K562 treated with DMSO at 1 percent for 48 hours (cell line): Measurements from ENCODE around the gene OR5AR1. TPM values are rescaled to one million over a fixed set of nuclear protein-coding genes. Genes with fewer than 3 reads are reported as not detected.

Experiments
- total RNA-seq: library from RNA; unstranded; fragments of 300-600 nt; gene quantifications from 2 replicates; pipeline ENCODE4 v1.2.3, GENCODE V29; 2022; ENCODE audit warnings: low replicate concordance; ENCODE audit errors: extremely low read depth

The OR5AR1 gene
- total RNA-seq, result not detected in 2 replicates

GRCh38 chr11:56663386-56663785, at the start of gene OR5AR1:
Gene OR5AR1 (plus strand): TSS chr11:56663686. CDS start chr11:56663686, 0 bp downstream.

GRCh38 chr11:56642339-56642738, 21.1 kb upstream of the OR5AR1 start, which contains the start of gene OR5AP2:
Gene OR5AP2 (minus strand): TSS chr11:56642439. CDS start chr11:56642439, 0 bp downstream.

GRCh38 chr11:56698795-56699194, 35.3 kb downstream of the OR5AR1 start, which contains the start of gene OR9G1:
Gene OR9G1 (plus strand): TSS chr11:56699095. CDS start chr11:56700388, 1,293 bp downstream.

Other genes starting within 250 kb of the OR5AR1 start
- not detected in 2 replicates for gene OR5M3, start 190.3 kb upstream of the OR5AR1 start, total RNA-seq
- gene OR5M8, start 172.3 kb upstream of the OR5AR1 start, total RNA-seq, result not detected in 2 replicates
- gene OR5M11, start 120.4 kb upstream of the OR5AR1 start, total RNA-seq, result not detected in 2 replicates
- not detected in 2 replicates for gene OR5M10, start 86.0 kb upstream of the OR5AR1 start, total RNA-seq
- gene OR5M1, start 48.8 kb upstream of the OR5AR1 start, total RNA-seq, result not detected in 2 replicates
- not detected in 2 replicates for gene OR5AP2, start 21.2 kb upstream of the OR5AR1 start, total RNA-seq
- gene OR9G1, start 35.4 kb downstream of the OR5AR1 start, total RNA-seq, result not detected in 2 replicates
- gene OR9G4, start 85.0 kb downstream of the OR5AR1 start, total RNA-seq, result not detected in 2 replicates